ENCODE data around the gene PRMT3.

- TF ChIP-seq EZH2phosphoT487 (IDR thresholded peaks at IDR 0.05; ENCODE audit: insufficient read depth, low read depth) (no peak), EZH2 (IDR thresholded peaks at IDR 0.05; ENCODE audit: insufficient read depth, poor library complexity, severe bottlenecking) (no peak)
Observed at GRCh38 chr11:20501252-20501651, 113.7 kb downstream of the PRMT3 start.

Data from GM23248 (cell line).